ENCODE results near the gene TUSC2.
"Not testable (repeated sequence)": the region's sequence is repeated elsewhere in the genome, so short reads cannot be mapped to it uniquely, and the experiment has no call there.

The TUSC2 gene

DNA sequence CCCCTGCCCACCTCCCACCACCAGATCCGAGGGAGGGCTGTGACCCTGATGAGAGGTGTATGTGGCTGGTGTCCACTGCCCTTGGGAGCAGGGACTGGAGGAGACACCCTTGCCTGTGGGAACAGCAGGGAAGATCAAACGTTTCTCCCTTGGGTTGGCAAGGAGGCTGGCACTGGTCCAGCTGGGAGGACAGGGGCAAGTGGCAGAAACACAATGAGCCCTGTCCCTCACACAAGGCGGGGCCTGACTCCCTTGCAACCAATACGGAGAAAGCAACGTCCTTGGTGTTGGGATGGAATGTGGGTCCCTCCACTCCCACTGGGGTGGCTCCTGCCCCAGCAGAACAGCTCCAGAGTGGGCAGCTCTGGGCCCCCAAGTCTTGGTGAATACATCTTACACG is 10.7 kb downstream of the TUSC2 start:
- DNase-seq (ENCODE audit: low read depth) = no peak

DNA sequence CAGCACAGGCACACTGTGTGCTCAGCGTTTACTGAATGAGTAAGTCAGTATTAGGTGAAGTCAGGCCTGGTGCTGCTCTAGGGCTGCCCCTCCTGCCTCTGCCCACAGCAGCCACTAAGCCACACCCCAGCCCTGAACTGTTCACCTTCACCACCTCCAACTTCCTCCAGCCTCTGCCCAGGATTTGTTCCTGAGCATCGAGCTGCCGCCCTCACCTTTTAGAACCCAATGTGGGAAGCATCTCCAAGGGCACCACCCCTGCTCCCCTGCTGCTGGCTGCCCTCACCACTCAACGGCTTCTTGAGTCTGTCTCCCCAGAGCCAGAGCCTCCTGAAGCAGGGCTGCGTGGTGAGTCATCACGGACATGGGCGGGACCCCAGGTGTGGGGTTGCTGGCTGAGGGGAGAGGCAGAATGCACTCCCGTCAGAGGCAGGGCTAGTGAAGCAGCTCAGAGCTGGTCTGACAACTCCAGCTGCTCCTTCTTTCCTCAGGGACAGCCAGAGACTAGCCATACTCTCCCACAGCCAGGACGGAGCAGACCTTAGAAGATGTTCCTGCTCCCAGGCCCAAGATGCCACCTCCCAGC is 11.3 kb downstream of the TUSC2 start:
- no peak for DNase-seq (ENCODE audit: low read depth)

DNA sequence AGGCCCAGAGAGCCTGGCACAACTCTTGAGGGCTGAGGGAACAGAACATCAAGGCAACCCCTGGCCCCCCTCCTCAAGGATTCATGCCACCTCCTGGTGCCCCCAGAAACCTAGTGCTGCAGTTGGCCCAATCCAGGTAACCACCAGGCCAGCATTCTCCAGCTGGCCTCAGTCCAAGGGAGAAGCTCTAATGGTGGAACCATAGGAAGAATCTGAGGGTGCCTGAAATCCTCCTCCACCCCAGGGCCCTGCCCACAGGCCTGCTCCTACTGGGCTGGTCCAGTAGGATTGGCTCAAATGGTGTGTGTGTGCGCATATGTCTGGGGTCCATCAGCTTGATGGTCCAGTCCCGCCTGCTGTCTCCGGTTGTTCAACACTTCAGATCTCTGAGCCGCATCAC is 13.2 kb downstream of the TUSC2 start:
- DNase-seq (ENCODE audit: low read depth) = no peak

DNA sequence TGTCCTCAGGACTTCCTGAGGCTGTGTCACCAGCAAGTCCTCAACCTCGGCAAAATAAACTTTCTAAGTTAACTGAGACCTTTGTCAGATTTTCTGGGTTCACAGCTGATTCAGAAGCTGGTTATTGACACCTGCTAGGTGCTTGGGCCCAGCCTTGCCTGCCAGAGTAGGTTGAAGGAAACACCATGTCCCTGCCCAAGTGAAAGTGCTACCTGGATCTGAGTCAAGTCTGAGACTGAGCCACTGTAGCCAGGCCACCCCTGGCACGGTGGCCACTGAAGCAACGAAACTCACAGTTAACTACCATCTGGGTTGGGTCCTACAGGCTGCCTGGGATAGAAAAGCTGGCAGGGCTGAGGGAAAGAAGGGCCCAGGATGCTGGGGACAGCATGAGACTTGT is 13.7 kb downstream of the TUSC2 start:
- no peak for DNase-seq (ENCODE audit: low read depth)

DNA sequence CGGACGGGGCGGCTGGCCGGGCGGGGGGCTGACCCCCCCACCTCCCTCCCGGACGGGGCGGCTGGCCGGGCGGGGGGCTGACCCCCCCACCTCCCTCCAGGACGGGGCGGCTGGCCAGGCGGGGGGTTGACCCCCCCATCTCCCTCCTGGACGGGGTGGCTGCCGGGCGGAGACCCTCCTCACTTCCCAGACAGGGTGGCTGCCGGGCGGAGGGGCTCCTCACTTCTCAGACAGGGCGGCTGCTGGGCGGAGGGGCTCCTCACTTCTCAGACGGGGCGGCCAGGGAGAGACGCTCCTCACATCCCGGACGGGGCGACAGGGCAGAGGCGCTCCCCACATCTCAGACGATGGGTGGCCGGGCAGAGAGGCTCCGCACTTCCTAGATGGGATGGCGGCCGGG is 16.0 kb downstream of the TUSC2 start:
- DNase-seq (ENCODE audit: low read depth) = not testable (repeated sequence)

DNA sequence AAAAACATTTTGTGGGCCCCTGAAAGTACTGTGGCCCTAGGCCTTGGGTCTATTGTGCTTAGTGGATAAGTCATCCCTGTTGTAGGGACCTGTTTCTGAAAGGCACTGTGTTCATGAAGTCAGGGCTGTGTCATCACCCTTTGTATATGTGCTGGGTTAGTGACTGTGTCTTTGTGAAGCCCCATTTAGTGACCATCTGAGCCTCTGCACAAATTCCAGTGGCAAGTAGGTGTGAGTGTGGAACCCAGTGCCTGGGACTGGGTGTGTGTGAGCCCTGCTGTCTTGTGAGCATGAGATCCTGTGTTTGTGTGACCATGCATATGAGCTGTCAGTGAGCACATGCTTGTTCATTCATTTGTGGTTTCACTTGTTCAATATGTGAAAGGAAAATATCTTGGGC is 23.4 kb downstream of the TUSC2 start:
- DNase-seq (ENCODE audit: low read depth) = no peak

DNA sequence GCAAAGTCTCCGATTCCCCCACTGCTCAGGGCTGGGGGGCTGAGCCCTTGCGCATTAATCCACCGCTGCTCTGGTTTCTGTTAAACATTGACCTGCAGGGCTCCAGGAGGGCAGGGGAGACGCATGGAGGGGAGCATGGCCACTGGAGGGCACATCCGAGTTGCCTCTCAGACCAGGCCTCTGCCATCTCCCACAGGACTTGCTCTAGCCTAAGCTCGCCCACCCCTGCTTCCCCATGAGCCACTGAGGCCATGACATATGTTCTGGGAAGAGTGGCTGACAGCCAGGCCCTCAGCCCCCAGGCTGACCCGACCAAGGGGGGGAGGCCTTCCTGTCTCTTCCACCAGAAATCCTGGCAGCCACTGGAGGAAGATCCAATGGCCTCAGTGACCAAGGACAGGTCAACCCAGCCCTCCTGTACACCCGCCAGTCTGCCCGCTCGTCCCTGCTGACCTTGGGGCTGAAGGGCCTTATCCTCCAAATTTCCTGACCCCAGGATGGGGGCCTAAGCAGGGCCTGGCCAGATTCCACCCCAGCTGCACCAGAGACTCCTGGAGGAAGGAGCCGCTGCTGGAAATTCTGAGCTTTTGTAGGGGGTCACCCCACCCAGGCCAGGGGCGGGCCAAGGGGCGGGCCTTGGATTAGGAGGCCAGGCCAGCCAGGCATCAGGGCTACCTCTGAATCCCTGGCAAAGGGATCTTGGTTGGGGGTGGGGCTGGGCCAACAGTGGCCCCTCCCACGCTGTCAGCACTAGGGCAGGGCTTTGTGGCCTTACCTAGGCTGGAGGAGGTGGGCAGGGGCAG is 24.8 kb downstream of the TUSC2 start, which contains the start of gene HYAL1:
Gene HYAL1 (minus strand): TSS at position 562 of the 803 bp plus-strand sequence. CDS start 618 bp downstream, outside the sequence.
- no peak for DNase-seq (ENCODE audit: low read depth)

DNA sequence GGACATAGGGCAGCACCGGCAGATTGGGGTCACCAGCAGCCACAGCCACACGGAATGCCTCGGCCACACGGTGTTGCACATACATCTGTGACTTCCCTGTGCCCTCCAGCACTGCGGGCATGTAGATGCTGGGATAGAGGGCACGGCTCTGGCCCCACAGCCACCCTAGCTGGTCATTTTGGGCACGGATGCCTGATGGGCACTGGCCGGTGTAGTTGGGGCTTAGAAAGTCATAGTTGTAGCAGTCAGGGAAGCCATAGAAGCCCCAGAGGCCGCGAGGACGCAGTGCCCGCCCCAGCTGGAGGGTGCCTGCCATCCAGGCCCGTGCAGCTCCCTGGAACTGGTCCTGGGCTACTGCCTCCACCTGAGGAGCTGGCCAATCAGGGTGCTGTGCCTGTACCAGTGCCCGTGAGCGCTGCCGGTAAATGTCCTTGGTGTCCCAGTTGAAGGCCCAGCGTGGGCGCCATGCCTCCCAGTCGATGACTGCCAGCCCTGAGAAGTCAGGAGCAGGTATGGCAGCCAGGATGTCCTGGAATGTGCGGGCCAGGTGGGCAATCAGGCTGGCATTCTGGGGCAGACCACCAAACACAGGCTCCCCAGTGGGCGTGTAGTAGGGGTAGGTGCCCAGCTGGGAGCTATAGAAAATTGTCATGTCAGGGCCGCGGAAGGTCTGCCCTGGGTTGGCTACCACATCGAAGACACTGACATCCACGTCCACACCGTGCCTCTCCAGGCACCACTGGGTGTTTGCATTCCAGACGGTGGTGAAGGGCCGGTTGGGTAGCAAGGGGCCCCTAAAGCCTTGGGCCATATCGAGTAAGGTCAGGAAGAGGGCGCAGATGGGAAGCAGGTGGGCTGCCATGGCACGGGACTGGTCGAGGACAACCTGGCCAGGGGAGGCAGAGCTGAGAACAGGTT is 25.7 kb downstream of the TUSC2 start:
- no peak for DNase-seq (ENCODE audit: low read depth)

DNA sequence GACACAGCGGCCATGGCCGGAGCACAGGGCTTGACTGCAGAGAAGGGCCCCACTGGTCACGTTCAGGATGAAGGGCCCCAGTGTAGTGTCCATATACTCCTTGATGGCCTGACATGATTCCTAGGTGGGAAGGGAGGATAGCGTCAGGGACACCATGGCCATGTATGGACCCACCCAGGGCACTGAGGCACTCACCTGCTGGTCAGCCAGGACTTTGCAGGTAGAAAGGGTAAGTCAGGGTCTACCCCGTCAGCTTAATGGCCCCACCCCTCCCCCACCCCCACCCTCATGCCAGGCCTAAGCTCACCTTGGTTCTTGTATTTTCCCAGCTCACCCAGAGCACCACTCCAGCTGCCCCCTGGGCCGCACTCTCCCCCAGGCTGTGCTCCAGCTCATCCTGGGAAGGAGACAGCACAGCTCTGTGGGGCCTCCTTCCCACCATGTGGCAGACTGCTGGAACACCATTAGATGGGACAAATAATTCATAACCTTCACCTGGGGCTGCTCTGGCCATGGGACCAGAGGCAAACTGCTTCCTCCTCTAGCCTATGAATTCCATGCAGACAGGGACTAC is 27.3 kb downstream of the TUSC2 start:
- no peak for DNase-seq (ENCODE audit: low read depth)

DNA sequence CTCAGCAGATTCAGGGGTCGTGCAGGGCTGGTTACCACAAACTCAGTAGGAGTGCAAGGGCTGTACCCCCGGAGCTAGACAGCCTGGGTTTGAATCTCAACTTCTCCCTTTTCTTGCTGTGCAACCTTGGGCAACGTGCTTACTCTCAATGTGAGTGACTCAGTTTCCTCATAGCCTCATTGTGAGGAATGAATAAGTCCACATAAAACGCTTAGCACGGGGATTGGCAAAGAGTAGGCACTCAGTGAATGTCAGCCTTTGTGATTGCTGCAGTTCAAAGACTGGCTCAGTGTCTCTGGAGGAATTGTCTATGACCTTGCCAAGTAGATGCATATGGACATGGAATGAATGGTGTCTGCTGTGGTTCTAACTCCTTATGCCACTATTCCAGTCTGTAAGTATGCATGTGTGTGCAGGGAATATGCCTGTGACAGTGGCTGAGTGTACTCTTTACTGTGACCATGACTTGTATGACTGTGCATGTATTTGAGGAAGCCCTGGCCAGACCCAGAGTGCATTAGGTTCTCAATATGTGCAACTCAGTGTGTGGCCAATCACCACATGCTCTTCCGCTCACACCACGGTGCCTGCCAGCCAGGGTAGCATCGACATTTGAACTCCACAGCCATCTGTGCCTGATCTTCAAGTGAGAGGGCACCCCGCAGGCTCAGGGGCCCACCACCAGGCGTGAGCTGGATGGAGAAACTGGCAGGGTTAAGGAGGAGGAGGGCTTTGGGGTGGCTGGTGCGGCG is 27.9 kb downstream of the TUSC2 start:
- DNase-seq (ENCODE audit: low read depth) = no peak

DNA sequence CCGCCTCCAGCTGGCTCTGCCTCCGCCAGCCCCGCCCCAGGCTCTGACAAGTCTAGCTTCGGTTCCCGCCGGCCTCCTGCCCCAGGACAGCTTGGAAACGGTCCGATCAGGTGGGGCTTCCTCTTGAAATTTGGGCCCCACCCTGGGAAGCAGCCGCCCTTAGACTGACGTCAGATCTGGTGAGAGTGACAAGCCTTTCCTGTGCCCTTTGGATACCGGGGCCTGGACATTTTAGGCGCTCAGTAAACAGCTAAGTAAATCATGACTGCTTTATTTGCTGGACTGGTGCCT is 28.4 kb downstream of the TUSC2 start:
- no peak for DNase-seq (ENCODE audit: low read depth)

DNA sequence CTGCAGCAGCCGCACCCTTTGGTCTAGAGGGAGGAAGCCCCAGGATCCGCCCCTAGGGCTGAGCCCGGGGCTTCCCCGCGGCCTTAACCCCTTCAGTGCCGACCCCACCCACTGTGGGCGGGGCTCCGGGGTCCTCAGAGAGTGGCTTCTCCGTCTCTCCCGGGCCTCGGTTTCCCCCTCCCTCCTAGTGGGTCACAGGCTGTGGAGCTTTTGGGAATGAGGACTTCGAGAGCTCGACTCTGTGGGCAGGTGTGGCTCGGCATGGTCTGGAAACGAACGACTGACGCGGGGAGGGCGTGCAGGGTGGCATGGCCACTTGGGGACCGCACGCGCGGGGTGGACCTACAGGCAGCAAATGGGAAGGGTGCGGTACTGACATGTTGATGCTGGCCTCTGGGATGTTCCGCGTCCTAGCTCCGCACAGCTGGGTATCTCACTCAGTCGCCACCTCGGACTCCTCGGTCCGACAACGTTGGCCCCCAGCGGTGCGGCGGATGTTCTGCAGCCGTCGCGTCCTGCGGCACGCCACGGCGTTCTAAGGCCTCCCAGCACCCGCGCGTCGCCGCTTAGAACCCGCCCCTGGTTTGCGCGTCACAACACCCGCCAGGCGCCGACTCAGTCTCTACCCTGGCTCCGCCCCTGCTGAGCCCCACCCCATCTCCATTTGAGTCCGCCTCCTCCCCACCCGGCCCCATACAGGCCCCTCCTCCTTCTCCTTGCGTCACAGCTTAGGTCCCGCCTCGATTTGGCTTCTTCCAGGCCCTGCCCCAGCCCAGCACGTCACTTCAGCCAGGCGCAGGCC is 29.0 kb downstream of the TUSC2 start, which contains the start of the genes HYAL3 and NAA80:
Gene HYAL3 (minus strand): TSS at position 570 of the 802 bp plus-strand sequence. CDS start 3,803 bp downstream, outside the sequence.
Gene NAA80 (minus strand): TSS at position 570 of the 802 bp plus-strand sequence. CDS start 1,942 bp downstream, outside the sequence.
- DNase-seq (ENCODE audit: low read depth) = peak; percentile 98

DNA sequence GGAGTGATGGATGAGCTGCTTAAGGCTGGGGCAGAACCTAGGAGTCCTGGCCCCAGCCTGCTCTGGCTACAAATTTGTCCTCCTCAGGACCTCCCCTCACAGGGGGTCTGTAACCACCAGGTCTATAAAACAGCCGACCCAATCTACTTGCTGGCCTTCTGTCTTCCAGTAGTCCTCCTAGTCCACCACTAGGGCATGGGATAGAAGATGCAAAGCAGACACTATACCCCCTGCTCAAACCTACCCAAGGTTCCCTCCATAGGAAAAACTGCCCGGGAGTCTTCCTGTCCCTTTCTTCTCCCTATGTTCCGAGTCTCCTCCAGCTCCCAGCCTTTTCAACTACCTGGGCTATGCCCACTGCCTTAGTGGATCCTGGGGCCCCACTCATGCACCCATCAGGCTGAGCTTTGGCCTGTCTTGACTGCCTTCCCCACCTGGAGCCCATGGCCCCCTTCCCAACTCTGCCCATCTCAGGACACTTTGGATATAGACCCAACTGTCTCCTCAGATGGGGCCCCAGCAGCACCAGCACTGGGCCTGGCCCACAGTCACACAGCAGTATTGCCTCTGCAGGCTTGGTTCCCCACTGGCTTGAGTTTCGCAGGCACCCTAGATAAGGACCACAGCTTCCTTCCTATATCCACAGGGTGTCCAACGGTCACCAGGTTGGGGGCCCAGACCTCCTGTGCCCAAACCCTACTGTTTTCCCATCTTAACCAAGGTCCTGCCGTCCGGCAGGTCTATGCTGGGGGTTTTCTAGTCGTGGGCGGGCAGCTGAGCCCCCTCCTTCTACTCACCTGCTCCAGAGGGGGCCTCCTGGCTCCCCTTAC is 29.9 kb downstream of the TUSC2 start:
- no peak for DNase-seq (ENCODE audit: low read depth)

DNA sequence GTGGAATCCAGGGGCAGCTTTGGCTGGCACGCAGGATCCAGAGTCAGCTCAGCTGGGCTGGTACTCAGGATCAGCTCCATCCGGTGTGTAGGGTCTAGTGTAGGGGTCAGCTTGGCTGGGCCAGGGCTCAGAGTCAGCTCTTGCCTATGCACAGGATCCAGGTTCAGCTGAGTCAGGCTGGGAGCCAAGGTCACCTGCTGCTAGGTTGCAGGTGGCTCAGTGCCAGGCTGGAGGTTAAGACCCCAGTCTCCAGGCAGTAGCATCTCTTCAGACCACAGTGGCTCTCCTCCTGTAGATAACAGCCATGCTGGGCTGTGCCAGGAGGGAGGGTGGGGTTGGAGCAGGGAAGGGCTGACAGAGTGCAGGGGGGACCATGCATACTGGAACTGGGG is 30.6 kb downstream of the TUSC2 start:
- no peak for DNase-seq (ENCODE audit: low read depth)

DNA sequence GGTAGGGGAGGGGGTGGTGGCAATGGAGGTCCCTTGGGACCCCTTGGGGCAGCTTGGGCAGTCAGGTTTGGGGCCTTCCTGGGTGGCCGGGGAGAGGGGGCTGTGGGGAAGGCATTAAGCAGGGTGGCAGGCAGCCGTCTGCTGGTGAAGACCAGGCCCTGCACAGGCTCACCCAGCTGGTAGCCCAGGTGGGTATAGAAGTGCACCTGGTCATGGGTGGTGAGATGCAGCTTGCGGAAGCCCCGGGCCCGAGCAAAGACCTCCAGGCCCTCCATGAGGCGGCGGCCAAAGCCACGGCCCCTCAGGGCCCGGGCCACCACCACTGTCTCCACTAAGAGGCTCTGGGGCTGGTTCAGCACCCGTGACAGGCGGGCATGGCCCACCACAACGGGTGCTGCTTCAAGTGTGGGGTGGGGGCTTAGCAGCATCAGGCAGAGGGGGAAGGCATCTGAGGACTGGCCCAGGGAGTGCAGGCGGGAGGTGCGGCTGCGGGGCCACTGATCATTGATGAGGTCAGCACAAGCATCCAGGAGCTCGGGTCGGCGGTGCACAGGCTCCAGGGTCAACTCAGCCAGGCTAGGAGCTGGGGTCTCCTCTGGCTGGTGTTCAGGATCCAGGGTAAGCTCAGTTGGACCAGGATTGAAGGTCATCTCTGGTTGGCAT is 31.2 kb downstream of the TUSC2 start:
- DNase-seq (ENCODE audit: low read depth) = no peak

DNA sequence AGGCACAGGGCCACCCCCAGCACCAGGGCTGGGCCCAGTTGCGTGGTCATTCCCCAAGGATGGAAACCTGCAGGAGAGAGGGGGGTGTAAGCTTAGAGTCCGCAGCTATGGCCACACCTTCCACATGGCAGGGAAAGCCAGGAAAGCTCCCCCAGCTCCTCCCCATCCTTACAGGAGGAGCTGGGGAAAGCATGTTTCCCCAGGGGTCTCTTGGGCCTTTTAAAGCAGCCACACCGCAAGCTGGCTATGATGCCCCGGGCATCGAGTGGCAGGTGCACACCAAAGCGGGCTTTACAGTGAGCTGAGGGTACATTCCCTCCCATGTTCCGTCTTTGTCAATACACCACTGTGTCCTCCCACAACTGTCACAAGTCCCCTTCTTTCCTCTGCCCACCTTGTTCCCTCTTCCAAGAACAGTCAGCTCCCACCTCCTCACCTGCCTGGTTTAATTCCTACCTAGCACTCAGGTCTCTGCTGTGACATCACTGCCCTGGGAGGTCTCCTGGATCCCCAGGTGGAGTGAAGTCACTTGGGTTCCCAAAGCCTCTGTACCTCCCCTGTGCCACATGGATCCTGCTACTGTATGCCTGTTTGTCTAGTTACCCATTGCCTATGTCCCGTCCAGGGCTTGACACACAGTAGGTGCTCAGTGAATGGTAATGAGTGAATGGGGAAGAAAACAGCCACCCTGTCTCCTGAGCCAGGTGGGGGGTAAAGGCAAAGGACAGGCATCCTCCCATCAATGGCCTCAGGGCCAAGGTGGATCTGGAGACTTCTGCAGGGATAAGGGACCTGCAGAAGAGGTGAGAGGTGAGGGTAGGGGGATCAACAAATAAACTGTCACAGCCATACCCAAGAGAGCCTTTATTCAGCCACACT is 32.2 kb downstream of the TUSC2 start:
- DNase-seq (ENCODE audit: low read depth) = no peak

DNA sequence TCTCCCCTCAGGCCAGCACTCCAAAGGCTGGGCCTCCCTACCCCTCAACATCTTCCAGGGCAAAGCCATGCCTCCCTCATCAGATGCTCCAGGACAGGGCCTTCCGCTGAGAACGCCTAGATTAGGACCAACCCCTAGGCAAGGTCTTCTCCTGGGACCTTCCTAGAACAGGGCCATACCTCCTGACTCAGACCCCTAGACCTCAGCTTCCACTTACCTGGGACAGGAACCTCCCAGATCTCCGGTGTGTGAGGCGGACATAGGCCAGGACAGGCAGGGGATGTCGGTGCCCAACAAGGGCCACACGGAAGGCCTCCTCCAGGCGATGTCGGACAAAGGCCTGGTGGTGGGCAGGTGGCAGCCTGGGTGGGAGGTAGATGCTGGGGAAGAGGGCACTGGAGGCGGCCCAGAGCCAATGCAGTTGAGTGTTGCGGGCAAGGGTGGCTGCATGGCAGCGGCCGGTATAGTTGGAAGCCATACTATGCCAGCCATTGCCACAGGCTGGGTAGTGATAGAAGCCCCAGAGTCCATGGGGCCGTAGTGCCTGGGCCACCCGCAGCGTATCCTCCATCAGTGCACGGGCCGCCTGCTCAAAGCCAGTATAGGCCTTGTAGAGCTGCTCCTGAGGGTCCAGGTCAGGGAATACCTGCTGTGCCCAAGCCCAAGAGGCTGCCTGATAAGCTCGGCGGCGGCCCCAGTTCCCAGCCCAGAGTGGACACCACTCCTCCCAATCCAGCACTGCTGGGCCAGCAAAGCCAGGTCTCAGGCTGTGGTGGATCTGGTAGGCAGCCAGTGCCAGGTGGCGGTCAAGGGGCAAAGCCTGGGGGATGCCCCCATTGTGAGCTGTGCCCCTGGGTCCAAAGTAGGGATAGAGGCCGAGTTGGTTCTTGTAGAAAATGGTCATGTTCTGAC is 33.3 kb downstream of the TUSC2 start:
- no peak for DNase-seq (ENCODE audit: low read depth)
